8988T (cell line): ENCODE results near the gene VPS37C.

Experiments
- DNase-seq: peaks from one replicate; pipeline ENCODE4 v3.0.0; 2011

VPS37C gene

GRCh38 chr11:61152816-61153592 is 8.2 kb downstream of the VPS37C start:
- DNase-seq: no peak

GRCh38 chr11:61151545-61152252 is 9.5 kb downstream of the VPS37C start:
- DNase-seq: no peak

DNA sequence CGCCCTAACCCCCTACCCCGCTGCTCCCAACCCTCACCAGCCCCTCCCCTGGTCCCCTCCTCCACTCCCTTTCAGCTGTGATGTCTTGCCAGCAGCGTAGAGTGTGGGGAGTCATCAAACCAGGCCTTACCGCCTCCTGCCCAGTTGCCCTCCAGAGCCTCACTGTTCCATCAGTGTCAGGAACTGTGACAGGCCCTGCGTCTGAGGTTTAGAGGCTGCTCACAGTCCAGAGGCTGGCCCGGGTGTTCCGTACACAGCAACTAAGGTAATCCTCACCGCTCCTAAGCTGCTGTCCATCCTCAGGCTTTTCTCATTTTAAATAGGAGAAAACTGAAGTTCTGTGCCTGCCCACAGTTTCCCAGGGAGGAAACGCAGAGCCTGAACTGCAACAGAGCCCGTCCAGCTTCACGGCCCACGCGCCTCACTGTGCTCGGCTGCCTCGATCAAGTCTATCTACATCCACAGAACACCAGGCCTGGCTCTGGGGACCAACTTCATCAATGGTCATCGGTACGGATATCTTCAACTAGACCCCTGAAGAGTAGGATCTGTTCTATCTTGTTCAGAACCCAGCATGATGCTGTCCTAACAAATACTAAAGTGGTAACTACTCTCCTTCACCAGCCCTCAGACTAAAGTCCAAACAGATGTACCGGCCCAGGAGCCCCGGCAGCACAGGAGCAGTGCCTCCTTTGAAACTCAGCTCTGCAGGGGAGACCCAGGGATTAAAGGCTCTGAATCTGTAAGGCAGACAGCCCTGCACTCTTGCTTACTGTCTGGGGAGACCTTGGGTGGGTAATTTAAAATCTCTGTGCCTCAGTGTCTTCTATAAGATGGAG is 10.3 kb downstream of the VPS37C start:
- no peak for DNase-seq

DNA sequence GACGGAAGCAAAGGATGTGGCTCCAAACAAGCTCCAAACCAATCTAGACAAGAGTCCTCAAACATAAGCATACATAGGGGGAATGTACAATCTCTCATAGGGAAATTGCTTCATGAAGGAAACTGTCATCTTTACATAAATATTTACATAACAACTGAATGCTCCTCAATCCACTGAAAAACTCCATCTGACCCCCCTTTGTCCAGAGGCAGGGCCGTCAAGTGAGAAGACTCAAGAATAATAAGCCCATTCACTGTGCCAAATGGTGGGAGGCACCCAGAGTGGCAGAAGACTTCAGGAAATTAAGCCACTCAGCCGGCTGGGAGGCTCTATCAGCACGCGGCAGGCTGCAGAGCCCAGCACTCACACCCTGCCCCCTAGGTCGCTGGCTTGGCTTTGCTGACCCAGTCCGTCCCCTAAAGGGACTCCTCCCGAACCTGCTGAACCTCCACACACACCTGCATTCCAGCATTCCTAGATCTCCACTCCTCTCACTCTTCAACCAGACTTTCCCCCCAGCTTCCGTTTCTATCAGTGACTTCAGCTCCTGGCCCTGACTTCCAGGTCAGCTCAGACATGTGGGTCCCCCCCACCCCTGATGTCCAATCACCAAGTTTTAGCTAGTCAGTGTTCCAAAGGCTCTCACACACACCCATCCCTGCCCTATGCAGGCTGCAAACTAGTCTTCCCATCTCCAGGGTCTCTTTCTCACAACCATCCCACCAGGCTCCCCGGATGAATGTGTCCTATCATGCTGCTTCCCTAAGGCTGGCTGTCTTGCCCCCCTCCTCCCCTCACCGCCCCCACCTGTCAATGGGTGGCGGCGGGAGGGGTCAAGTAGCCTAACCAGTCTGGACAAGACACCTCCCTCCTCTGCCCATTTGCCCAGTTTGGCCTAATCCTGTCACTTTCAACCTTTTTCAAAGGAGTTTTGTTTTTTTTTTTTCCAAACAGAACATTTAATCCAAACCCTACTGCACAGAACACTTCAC is 11.3 kb downstream of the VPS37C start:
- DNase-seq: no peak

GRCh38 chr11:61147791-61148620 is 13.2 kb downstream of the VPS37C start:
- no peak for DNase-seq

- no peak for DNase-seq
These were observed 14.0 kb downstream of the VPS37C start for GRCh38 chr11:61147271-61147670.

DNA sequence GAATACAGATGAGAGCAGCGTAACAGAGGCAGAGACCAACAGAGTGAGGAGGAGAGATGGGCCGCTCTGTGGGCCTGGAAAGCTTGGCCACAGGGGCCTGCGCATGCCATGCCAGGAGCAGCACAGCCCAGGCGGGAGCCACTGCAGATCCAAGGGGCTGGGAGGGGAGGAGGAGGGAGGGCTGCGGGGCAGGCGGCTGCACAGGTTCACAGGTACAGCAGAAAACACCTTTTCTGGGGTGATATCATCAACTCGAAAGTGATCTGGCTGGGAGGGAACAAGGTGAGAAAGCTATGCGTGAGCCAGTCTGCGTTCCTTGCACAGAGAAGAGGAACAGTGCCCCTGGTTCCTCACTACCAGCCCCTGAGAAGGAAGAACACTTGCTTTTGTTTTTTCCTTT is 14.8 kb downstream of the VPS37C start:
- no peak for DNase-seq

GRCh38 chr11:61145228-61146005 is 15.8 kb downstream of the VPS37C start:
- no peak for DNase-seq

DNA sequence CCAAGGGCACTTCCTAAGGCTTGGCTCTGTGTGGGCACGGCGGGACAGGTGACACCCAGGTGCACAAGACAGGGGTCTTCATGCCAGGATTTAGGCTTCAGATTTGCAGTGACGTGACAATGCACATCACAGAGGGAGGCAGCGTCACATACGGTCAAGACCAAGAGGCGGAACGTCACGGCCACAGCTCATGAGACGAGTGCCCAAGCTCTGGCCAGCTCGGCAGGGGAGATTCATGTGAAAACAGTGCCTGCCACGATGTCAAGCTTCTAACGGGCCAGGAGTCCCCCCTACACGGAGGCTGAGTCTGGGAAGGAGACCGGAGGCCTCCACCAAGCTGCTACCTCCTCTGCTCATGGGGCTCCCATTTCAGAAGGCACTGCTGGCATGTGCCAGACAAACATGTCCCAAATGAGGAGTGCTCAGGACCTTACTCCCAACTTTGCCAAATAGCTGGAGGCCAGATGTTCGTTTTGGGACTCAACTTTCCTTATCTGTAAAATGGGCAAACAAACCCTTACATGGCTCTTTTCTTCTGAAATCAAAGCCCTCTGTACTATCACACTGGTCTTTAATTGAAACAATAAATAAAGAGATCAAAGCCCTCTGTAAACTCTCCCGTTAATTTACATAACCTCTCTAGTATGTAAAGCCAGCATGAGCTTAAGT is 16.6 kb downstream of the VPS37C start:
- no peak for DNase-seq

GRCh38 chr11:61142424-61142823 is 18.8 kb downstream of the VPS37C start:
- no peak for DNase-seq

- DNase-seq: no peak
These were observed 19.6 kb downstream of the VPS37C start for GRCh38 chr11:61141601-61142028.

GRCh38 chr11:61140416-61140815 is 20.8 kb downstream of the VPS37C start:
- DNase-seq: no peak

- no peak for DNase-seq
These were observed 21.8 kb downstream of the VPS37C start for GRCh38 chr11:61139387-61139786.

- DNase-seq: no peak
These were observed 22.3 kb downstream of the VPS37C start for GRCh38 chr11:61138935-61139334.

- no peak for DNase-seq
These were observed 26.4 kb downstream of the VPS37C start for GRCh38 chr11:61134801-61135257.

- no peak for DNase-seq
These were observed 27.1 kb downstream of the VPS37C start for GRCh38 chr11:61133956-61134662.

- no peak for DNase-seq
These were observed 28.1 kb downstream of the VPS37C start for GRCh38 chr11:61133145-61133544.

GRCh38 chr11:61132646-61133045 is 28.6 kb downstream of the VPS37C start:
- DNase-seq: no peak

GRCh38 chr11:61131998-61132555 is 29.1 kb downstream of the VPS37C start:
- no peak for DNase-seq
